NCI-H82 (cell line): Measurements from ENCODE around the gene PAK1.
"Not testable (repeated sequence)": the region's sequence is repeated elsewhere in the genome, so short reads cannot be mapped to it uniquely, and the experiment has no call there.

Experiments used
- DNase-seq: peaks from one replicate; lab custom pipeline; 2025; lab: John Stamatoyannopoulos, UW

PAK1 gene

DNA sequence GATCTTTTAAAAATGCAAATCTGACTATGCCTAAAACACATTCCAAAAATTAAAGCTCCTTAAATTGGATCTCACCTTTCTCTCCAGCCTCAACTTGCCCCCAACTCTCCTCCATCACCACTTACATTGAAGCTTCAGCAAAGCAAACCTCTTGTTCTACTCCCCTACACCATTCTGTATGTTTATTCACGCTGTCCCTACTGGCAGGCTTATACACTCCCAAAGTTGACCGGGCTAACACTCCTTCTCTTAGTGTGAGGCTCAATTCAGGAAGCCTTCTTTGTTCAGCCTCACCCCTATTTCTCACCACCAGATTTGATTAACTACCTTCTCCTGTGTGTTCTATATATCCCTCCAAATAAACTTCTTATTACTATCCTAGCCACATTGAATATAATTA, 170.6 kb downstream of the PAK1 start:
- DNase-seq: no peak

- DNase-seq: no peak
These were observed 171.1 kb downstream of the PAK1 start for GRCh38 chr11:77302752-77303151.

DNA sequence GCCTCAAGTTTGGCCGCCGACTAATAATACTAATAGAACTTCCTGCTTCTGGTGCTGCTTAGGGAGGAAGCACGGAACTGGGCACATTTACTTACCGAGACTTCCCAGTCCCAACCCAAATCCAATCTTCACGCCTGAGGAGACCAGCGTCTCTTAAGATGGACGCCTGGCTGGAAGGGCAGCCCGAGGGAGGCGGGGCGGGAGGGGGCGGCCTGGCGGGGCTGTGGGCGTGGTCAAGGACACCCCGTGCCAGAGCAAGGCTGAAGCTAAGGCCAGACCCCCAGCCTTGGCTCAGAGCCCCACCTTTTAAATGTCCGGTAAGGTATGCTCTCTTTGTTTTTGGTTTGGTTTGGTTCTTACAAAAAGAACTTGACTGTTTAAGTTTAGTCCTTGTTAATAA, 172.4 kb downstream of the PAK1 start, which contains the start of gene GDPD4:
GDPD4 (minus strand) TSS at position 177 of the 400 bp plus-strand sequence. CDS start 16,549 bp downstream, outside the sequence.
- no peak for DNase-seq

DNA sequence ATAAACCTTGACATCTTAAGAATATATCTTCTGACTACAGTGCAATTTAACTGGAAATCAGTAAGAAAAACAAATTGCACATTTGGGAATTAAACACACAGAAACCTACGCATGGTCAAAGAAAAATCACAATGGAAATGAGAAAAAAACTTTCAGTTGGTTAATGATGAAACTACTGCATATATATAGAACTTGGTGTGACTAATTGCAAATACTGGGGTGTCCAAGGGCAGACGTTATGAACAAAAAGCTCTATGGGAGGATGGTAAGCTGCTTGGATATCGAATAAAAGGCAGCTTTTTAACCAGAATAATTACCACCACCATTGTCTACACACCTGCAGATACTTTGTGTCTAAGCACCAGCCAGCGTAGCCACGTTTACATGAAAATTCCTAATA, 173.2 kb downstream of the PAK1 start:
- DNase-seq: no peak

DNA sequence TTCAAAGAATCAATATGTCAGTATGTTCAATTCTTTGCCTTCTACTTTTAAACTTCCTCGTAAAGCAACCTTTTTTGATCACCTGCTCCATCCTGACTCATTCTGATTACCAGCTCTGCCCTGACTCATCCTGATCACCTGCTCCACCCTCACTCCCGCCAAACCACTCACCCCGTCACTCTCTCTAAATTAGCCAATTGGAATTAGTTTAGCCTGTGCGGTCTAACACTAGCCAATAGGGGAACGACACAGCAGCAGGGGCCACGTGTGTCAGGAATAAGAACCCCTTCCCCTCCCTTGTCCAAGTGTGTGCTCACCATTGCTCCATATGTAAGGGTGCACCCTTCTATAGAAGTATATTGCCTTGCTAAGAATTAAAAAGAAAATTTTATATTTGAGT, 173.9 kb downstream of the PAK1 start:
- DNase-seq: not testable (repeated sequence)

GRCh38 chr11:77299528-77299993, 174.3 kb downstream of the PAK1 start:
- DNase-seq: no peak

DNA sequence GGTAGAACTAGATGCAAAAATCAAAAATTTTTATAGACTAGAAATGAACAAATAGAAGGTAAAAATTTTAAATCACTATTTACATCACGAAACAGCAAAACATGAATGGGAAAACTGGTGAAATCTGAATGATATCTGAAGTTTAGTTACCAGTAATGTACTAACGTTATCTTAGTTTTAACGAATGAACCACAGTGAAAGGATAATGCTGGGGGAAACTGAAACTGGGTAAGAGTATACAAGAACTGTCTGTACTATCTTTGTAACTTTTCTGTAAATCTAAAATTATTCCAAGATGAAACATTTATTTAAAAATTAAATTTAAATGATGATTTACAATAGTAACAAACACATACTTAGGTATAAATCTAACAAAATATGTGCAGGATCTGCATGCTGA, 179.9 kb downstream of the PAK1 start:
- no peak for DNase-seq

DNA sequence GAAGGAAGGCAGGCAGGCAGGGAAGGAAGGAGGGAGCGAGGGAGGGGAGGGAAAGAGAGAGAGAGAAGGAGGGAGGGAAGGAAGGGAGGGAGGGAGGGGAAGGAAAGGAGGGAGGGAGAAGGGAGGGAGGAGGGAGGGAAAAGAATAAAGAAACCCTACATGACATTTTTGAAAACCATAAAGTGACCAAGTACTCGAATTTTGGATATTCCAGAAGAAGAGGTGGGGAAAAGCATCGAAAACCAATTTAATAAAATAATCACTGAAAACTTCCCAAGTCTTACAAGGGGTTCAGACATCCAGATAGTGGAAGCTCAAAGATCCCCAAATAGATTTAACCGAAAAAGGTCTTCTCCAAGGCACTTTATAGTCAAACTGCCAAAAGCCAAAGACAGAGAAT, 184.2 kb downstream of the PAK1 start:
- no peak for DNase-seq

DNA sequence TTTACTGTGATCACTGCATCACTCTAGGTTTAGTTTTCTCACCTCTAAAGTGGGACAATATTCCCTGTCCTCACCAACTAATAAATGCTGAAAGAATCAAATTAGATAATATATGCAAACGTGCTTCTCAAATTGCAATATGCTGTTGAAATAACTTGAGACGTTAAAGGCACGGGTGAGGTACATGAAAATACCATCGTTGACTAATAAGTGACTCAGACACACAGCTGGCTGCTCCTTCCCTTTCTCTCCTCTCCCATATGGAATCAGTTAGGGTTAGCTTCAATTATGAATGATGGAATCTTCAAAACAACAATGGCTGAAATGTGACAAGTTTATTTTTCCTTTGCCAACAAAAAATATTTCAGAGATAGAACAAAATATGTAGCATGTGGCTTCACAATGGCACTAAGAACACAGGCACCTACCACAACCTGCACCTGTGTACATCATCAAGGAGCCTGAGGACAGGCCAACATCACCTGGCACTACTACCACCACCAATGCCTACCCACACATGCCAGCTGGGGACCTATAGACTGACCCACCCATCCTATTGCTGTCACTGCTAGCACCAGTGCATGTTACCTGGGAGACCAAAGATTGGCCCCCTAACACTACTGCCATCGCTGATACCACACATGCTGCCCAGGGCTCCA, 186.2 kb downstream of the PAK1 start:
- DNase-seq: no peak

DNA sequence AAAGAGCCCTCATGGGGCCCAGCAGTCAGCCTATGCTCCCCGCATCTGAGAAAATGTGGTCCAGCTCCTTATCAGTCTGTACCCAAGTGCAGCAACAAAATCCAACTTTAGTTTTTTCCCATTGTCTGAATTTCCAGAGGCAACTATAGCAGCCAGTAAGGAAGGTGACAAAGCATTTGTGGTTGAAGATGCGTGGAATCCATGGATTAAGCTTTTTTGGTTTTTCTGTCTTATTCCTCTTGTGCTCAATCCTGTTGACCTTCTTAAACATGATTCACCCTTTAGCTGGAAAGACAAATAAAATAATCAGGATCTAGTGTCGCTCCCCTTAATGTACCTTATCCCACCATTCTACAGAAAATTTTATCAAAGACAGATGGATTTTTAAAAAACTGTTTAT, 186.8 kb downstream of the PAK1 start:
- DNase-seq: no peak

- no peak for DNase-seq
These were observed 189.1 kb downstream of the PAK1 start for GRCh38 chr11:77284476-77285468.

DNA sequence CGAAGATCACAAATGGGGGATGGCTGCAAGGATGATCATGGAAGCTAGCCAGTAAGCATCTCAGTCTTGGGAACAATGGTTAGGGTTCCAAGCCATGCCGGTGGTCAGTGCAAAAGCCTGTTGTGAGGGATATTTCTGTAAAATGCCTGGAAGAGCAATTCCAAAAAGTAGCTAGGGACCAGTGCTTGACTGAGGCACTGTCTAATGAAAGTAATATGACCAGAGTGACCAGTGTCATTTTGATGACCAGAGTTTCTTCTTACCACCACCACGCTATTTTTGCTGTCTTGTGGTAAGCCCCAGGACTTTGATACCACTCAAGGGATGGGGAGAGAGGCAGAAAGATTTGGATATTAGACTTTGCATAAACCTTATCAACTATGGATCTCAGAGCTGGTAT, 190.8 kb downstream of the PAK1 start:
- DNase-seq: no peak

- DNase-seq: no peak
These were observed 195.0 kb downstream of the PAK1 start for GRCh38 chr11:77278595-77279506.

DNA sequence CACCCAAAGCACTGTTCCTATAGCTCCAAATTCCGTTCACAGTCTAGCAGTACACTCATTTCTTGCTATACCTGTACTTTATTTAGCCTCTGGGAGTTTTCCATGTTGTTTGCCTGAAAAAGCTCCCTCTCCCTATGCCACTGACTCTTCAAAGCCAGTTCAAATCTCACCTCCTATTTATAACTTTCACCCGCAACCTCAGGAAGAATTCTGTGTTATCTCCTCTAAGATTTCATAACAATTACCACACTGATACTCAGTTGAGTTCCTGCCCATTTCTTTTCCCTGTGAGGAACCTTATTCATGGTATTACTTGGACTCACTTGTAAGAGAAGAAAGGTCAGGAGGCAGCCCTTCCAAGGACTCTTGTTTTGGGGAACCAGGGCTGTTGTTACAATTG, 197.6 kb downstream of the PAK1 start:
- no peak for DNase-seq
